Stomach (tissue), 4 donors: ENCODE measurements around the gene OLIG1.

Experiments used
- CTCF ChIP-seq, 7 experiments: fragments of 450-650 bp in 4 of 7; fragments of 200-600 bp in 3 of 7; sonication (generic) in 3 of 7; IDR thresholded peaks; one replicate each; pipeline ENCODE4 v1.5.1; 2016 to 2019; ENCODE audit warnings: antibody characterized with exemption in 7 of 7, control low read depth in 2 of 7, mild to moderate bottlenecking in 1 of 7
- EP300 ChIP-seq: sonication (generic); formaldehyde crosslinking; IDR thresholded peaks from one replicate; pipeline ENCODE4 v1.6.1; 2017; ENCODE audit warnings: antibody characterized with exemption
- POLR2A ChIP-seq, 4 donors: fragments of 450-650 bp; IDR thresholded peaks; one replicate each; pipeline ENCODE4 v1.6.1; 2016; ENCODE audit warnings: antibody characterized with exemption in 4 of 4, control low read depth in 2 of 4, mild to moderate bottlenecking in 1 of 4, moderate library complexity in 1 of 4
- POLR2AphosphoS5 ChIP-seq, 3 donors: sonication (generic); formaldehyde crosslinking; IDR thresholded peaks; one replicate each; pipeline ENCODE4 v1.6.1; 2016; ENCODE audit warnings: antibody characterized with exemption in 3 of 3

GRCh38 chr21:33115631-33116510 lies 45.9 kb downstream of the OLIG1 start:
- no peak for TF ChIP-seq CTCF (IDR thresholded peaks at IDR 0.05)
- TF ChIP-seq POLR2A (IDR thresholded peaks at IDR 0.05): no peak
- no peak for TF ChIP-seq POLR2AphosphoS5 (IDR thresholded peaks at IDR 0.05)
- TF ChIP-seq EP300: no peak
